ENCODE data around the gene SORCS1.

DNA sequence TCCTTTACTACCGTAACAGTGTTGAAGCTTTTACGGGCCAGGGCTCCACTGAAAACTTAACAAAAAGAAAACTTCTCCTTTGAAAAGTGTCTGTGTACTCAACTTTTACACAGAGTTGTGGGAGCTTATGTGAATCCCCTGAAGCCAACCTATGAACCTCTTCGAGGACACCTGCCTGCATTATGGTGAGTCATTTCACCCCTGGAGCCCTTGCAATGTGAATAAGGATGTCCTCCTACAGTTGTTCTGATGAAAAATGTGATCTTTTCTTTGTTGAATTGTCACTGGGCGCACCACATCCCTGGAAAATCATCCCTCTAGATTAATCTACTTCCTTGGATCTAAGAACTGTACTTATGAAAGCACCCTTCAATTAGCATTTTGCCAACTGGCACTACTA lies 93.2 kb downstream of the SORCS1 start:
- TF ChIP-seq, protein P1, sequence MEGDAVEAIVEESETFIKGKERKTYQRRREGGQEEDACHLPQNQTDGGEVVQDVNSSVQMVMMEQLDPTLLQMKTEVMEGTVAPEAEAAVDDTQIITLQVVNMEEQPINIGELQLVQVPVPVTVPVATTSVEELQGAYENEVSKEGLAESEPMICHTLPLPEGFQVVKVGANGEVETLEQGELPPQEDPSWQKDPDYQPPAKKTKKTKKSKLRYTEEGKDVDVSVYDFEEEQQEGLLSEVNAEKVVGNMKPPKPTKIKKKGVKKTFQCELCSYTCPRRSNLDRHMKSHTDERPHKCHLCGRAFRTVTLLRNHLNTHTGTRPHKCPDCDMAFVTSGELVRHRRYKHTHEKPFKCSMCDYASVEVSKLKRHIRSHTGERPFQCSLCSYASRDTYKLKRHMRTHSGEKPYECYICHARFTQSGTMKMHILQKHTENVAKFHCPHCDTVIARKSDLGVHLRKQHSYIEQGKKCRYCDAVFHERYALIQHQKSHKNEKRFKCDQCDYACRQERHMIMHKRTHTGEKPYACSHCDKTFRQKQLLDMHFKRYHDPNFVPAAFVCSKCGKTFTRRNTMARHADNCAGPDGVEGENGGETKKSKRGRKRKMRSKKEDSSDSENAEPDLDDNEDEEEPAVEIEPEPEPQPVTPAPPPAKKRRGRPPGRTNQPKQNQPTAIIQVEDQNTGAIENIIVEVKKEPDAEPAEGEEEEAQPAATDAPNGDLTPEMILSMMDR (IDR thresholded peaks at IDR 0.05; ENCODE audit: low read depth, low read length, poor library complexity, severe bottlenecking) = no peak
- no peak for TF ChIP-seq EZH2phosphoT487 (IDR thresholded peaks at IDR 0.05; ENCODE audit: borderline replicate concordance, low read length)
